Neural cell (in vitro differentiated cells): Measurements from ENCODE around the gene CTU1. TPM values are rescaled to one million over a fixed set of nuclear protein-coding genes. Genes with fewer than 3 reads are reported as not detected.

Source experiments
- H2AFZ ChIP-seq: fragments of 200-600, 300-800 bp; sonication (generic), shearing (Covaris generic); 2 replicates; pipeline ENCODE4 v1.6.0; 2014; ENCODE audit warnings: low read depth, mild to moderate bottlenecking, antibody characterized with exemption, low read length, moderate library complexity
- H3F3A ChIP-seq: fragments of 200-600 bp; shearing (Covaris generic); 2 replicates; pipeline ENCODE4 v1.6.1; 2016; ENCODE audit warnings: mild to moderate bottlenecking, moderate library complexity, mixed read lengths, antibody characterized with exemption, low read length; ENCODE audit not compliant: insufficient read depth, poor library complexity, severe bottlenecking
- H3K27ac ChIP-seq: fragments of 200-600, 300-800 bp; sonication (generic), shearing (Covaris generic); 2 replicates; pipeline ENCODE4 v1.5.1; 2014; ENCODE audit warnings: mild to moderate bottlenecking, low read length, moderate library complexity
- H3K27me3 ChIP-seq: fragments of 300-800, 200-600 bp; sonication (generic), shearing (Covaris generic); 2 replicates; pipeline ENCODE4 v1.6.0; 2014; ENCODE audit warnings: mild to moderate bottlenecking, low read depth, low read length, moderate library complexity; ENCODE audit not compliant: insufficient read depth
- H3K36me3 ChIP-seq: fragments of 300-800, 200-600 bp; sonication (generic), shearing (Covaris generic); 2 replicates; pipeline ENCODE4 v1.5.1; 2014; ENCODE audit warnings: mild to moderate bottlenecking, antibody characterized with exemption, low read length, moderate library complexity; ENCODE audit not compliant: insufficient read depth
- H3K4me2 ChIP-seq: fragments of 300-800, 200-600 bp; sonication (generic), shearing (Covaris generic); 2 replicates; pipeline ENCODE4 v1.6.0; 2014; ENCODE audit warnings: mild to moderate bottlenecking, low read length
- H3K4me3 ChIP-seq: fragments of 300-800, 200-600 bp; sonication (generic), shearing (Covaris generic); 2 replicates; pipeline ENCODE4 v1.5.1; 2014; ENCODE audit warnings: mild to moderate bottlenecking, low read length, moderate library complexity
- H3K79me2 ChIP-seq: fragments of 200-600 bp; shearing (Covaris generic); replicated peaks from 2 replicates; pipeline ENCODE4 v1.6.0; 2014; ENCODE audit warnings: mild to moderate bottlenecking, low read length, moderate library complexity; ENCODE audit not compliant: insufficient read depth
- H3K9ac ChIP-seq: fragments of 300-800, 200-600 bp; sonication (generic), shearing (Covaris generic); 2 replicates; pipeline ENCODE4 v1.6.1; 2016; ENCODE audit warnings: mild to moderate bottlenecking, low read length, mixed read lengths
- H3K9me2 ChIP-seq: fragments of 200-600 bp; shearing (Covaris generic); 2 replicates; pipeline ENCODE4 v1.6.1; 2016; ENCODE audit warnings: mild to moderate bottlenecking, low read length, mixed read lengths; ENCODE audit not compliant: insufficient read depth
- H3K9me3 ChIP-seq: fragments of 200-600, 300-800 bp; sonication (generic), shearing (Covaris generic); 2 replicates; pipeline ENCODE4 v1.6.1; 2016; ENCODE audit warnings: mild to moderate bottlenecking, mixed run types, low read length, moderate library complexity, mixed read lengths
- H4K20me1 ChIP-seq: fragments of 200-600 bp; shearing (Covaris generic); 2 replicates; pipeline ENCODE4 v1.6.1; 2016; ENCODE audit warnings: mild to moderate bottlenecking, mixed run types; ENCODE audit not compliant: insufficient read depth
- CTCF ChIP-seq: fragments of 450-650 bp; IDR thresholded peaks from 2 replicates; pipeline ENCODE4 v1.5.1; 2014; ENCODE audit warnings: antibody characterized with exemption, mild to moderate bottlenecking, moderate library complexity; ENCODE audit not compliant: poor library complexity, severe bottlenecking
- EP300 ChIP-seq: fragments of 450-650 bp; conservative IDR thresholded peaks from 2 replicates; pipeline ENCODE4 v1.6.1; 2014; ENCODE audit warnings: antibody characterized with exemption, mild to moderate bottlenecking, moderate library complexity; ENCODE audit not compliant: poor library complexity, severe bottlenecking
- EZH2 ChIP-seq: fragments of 200-600, 300-800 bp; shearing (Covaris generic), sonication (generic); IDR thresholded peaks from 2 replicates; pipeline ENCODE4 v1.6.1; 2014; ENCODE audit warnings: antibody characterized with exemption, low read length, borderline replicate concordance, mild to moderate bottlenecking; ENCODE audit not compliant: insufficient read depth, poor library complexity, severe bottlenecking
- MXI1 ChIP-seq: fragments of 450-650 bp; conservative IDR thresholded peaks from 2 replicates; pipeline ENCODE4 v1.6.1; 2014; ENCODE audit warnings: antibody characterized with exemption, mild to moderate bottlenecking; ENCODE audit not compliant: poor library complexity, severe bottlenecking
- RAD21 ChIP-seq: fragments of 450-650 bp; conservative IDR thresholded peaks from 2 replicates; pipeline ENCODE4 v1.6.1; 2014; ENCODE audit warnings: antibody characterized with exemption, mild to moderate bottlenecking, moderate library complexity
- REST ChIP-seq: IDR thresholded peaks from 2 replicates; pipeline ENCODE4 v1.6.1; 2012; ENCODE audit warnings: borderline replicate concordance
- SMC3 ChIP-seq: fragments of 450-650 bp; conservative IDR thresholded peaks from 2 replicates; pipeline ENCODE4 v1.6.1; 2014; ENCODE audit warnings: antibody characterized with exemption, mild to moderate bottlenecking, moderate library complexity; ENCODE audit not compliant: poor library complexity
- TAF1 ChIP-seq: IDR thresholded peaks from 2 replicates; pipeline ENCODE4 v1.6.1; 2012; ENCODE audit warnings: low read depth
- polyA plus RNA-seq: library from polyadenylated mRNA; depleted of rRNA; stranded (reverse); fragments of >200 nt; gene quantifications from 2 replicates; pipeline ENCODE4 v1.2.3, GENCODE V29; 2014

Gene CTU1
- polyA plus RNA-seq, 1 donor from 2014 or later: 12.6 TPM

GRCh38 chr19:51124729-51125128 is 16.5 kb upstream of the CTU1 start, which contains the start of gene SIGLEC9:
TSS of gene SIGLEC9 (plus strand) at chr19:51124906. CDS start at chr19:51124975, 69 bp downstream.
- Histone ChIP-seq H3K27ac (no peak within 1 kb of the TSS), H3K79me2 (no peaks in the 10 kb centered on the region), H4K20me1 (no peaks in the 10 kb centered on the region), H3K36me3 (no peaks in the 10 kb centered on the region), H3F3A (no peaks in the 10 kb centered on the region), H3K4me2 (no peak within 1 kb of the TSS), H3K9me3 (no peaks in the 10 kb centered on the region), H3K27me3 (no peaks in the 10 kb centered on the region), H3K4me3 (no peak within 1 kb of the TSS), H3K9ac (no peak within 1 kb of the TSS), H3K9me2 (no peaks in the 10 kb centered on the region), H2AFZ (no peak within 1 kb of the TSS)
- TF ChIP-seq RAD21: no peak
- TF ChIP-seq CTCF: no peak
- no peak for TF ChIP-seq TAF1
- TF ChIP-seq REST: no peak
- no peak for TF ChIP-seq MXI1
- TF ChIP-seq EZH2: no peak

GRCh38 chr19:51124216-51124615 is 16.0 kb upstream of the CTU1 start:
- TF ChIP-seq MXI1 (no peak), SMC3 (no peak), RAD21 (no peak), TAF1 (no peak), EP300 (no peak), CTCF (no peak), EZH2 (no peak)
- no peaks in the 10 kb centered on the region for H3K36me3 ChIP-seq
- no peaks in the 10 kb centered on the region for H3K9me2 ChIP-seq
- no peak overlapping the region for H3K9ac ChIP-seq
- no peaks in the 10 kb centered on the region for H3K79me2 ChIP-seq
- no peak overlapping the region for H3K4me2 ChIP-seq
- no peaks in the 10 kb centered on the region for H3F3A ChIP-seq
- no peak overlapping the region for H3K4me3 ChIP-seq
- no peaks in the 10 kb centered on the region for H4K20me1 ChIP-seq
- H3K27me3 ChIP-seq: no peaks in the 10 kb centered on the region
- H2AFZ ChIP-seq: no peak overlapping the region
- H3K27ac ChIP-seq: no peak overlapping the region
- H3K9me3 ChIP-seq: no peaks in the 10 kb centered on the region
